Activated CD4-positive, alpha-beta T cell treated with anti-CD3 and anti-CD28 coated beads for 4 hours (primary cell): ENCODE data around the gene ZNF772.

Experiments
- DNase-seq, 2 donors: peaks; one replicate each; pipeline ENCODE4 v3.0.0-alpha.2; 2020

ZNF772 gene

GRCh38 chr19:57435062-57435978 is 42.0 kb downstream of the ZNF772 start, which contains the start of gene ZNF749:
Gene ZNF749, plus strand, starts transcription at chr19:57435325. Its CDS starts 254 bp downstream, at chr19:57435579.
- peak; percentile 98 to 99 for DNase-seq

DNA sequence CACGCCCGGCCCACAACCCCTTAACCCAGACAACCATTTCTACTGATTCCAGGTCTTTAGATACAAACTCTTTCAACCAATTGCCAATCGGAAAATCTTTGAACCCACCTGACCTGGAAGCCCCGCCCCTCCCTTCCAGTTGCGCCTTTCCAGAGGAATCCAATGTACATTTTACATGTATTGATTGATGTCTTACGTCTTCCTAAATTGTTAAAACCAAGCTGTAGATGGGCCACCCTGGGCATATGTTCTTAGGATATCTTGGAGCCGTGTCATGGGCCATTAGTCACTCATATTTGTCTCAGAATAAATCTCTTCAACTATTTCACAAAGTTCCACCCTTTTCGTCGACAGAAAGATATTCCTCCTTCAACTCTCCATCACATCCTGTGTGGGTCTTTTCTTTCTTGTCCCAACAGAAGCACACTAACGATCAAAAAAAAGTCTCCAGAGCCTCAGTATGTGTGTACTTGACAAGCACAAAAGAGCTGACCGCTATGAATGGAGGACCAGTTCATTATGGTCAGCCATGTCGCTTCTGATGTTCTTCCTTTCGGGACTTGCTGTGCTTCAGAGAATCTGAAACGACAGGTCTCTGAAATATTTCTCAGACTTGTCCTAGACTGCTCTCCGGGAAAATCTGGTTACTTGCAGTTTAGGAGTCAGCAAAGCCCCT is 42.8 kb downstream of the ZNF772 start:
- no peak for DNase-seq

- DNase-seq: no peak
Observed at GRCh38 chr19:57421037-57421436, 56.3 kb downstream of the ZNF772 start.

- no peak for DNase-seq
Observed at GRCh38 chr19:57419439-57419838, 57.9 kb downstream of the ZNF772 start.
